Upper lobe of left lung (tissue), 4 donors: Measurements from ENCODE around the gene FXYD6.

Source experiments
- EP300 ChIP-seq, 4 donors: sonication (generic); formaldehyde crosslinking; IDR thresholded peaks; one replicate each; pipeline ENCODE4 v1.5.1; 2017; ENCODE audit warnings: antibody characterized with exemption in 4 of 4, control low read depth in 2 of 4
- POLR2A ChIP-seq, 4 donors: fragments of 450-650 bp; IDR thresholded peaks; one replicate each; pipeline ENCODE4 v1.5.1; 2016 to 2017; ENCODE audit warnings: antibody characterized with exemption in 4 of 4, mild to moderate bottlenecking in 2 of 4
- POLR2AphosphoS5 ChIP-seq, 2 donors: sonication (generic); formaldehyde crosslinking; IDR thresholded peaks; one replicate each; pipeline ENCODE4 v1.5.1; 2017; ENCODE audit warnings: antibody characterized with exemption in 2 of 2
- TF ChIP-seq, protein P1 (sequence below), 6 experiments: fragments of 450-650 bp in 4 of 6; fragments of 200-600 bp in 2 of 6; sonication (generic) in 2 of 6; IDR thresholded peaks; one replicate each; pipeline ENCODE4 v1.5.1; 2016 to 2019; ENCODE audit warnings: antibody characterized with exemption in 6 of 6

DNA sequence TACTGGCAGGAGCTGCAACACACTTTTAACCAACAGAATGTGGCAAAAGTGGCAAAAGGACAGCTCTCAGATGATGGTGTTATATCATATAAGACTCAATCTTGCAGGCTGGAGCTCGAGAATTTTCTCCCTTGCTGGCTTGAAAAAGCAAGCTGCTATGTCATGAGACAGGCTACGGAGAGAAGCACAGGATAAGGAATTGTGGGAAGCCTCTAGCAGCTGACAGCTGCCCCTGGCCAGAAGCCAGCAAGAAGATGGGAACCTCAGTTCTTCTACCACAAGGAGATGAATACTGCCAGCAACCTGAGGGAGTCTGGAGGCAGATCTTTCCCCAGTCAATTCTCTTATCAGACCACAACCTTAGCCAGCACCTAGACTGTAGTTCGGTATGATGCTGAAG, 24.6 kb downstream of the FXYD6 start:
- TF ChIP-seq, protein P1, sequence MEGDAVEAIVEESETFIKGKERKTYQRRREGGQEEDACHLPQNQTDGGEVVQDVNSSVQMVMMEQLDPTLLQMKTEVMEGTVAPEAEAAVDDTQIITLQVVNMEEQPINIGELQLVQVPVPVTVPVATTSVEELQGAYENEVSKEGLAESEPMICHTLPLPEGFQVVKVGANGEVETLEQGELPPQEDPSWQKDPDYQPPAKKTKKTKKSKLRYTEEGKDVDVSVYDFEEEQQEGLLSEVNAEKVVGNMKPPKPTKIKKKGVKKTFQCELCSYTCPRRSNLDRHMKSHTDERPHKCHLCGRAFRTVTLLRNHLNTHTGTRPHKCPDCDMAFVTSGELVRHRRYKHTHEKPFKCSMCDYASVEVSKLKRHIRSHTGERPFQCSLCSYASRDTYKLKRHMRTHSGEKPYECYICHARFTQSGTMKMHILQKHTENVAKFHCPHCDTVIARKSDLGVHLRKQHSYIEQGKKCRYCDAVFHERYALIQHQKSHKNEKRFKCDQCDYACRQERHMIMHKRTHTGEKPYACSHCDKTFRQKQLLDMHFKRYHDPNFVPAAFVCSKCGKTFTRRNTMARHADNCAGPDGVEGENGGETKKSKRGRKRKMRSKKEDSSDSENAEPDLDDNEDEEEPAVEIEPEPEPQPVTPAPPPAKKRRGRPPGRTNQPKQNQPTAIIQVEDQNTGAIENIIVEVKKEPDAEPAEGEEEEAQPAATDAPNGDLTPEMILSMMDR (IDR thresholded peaks at IDR 0.05) = no peak
- TF ChIP-seq POLR2AphosphoS5 (IDR thresholded peaks at IDR 0.05) (no peak), POLR2A (IDR thresholded peaks at IDR 0.05) (no peak), EP300 (IDR thresholded peaks at IDR 0.05) (no peak)
